A673 (cell line): ENCODE results near the gene DYRK3. TPM values are rescaled to one million over a fixed set of nuclear protein-coding genes. Genes with fewer than 3 reads are reported as not detected.

Experiments used
- BruUV-seq: library from RNA; stranded (reverse); fragments of 400-500 nt; replicated peaks from 2 replicates; lab custom pipeline; 2021; lab: Mats Ljungman, UMichigan
- CTCF ChIA-PET: fragments of 300-600 bp; sonication (Branson Sonifier 250); formaldehyde crosslinking; loops from one replicate; lab custom pipeline; 2022; ENCODE audit warnings: antibody characterized with exemption; lab: Charles Lee
- POLR2A ChIA-PET: fragments of 300-600 bp; sonication (Branson Sonifier 250); formaldehyde crosslinking; loops from one replicate; lab custom pipeline; 2022; ENCODE audit warnings: antibody characterized with exemption; ENCODE audit not compliant: low non-redundant PET; lab: Charles Lee
- DNase-seq: peaks from one replicate; pipeline ENCODE4 v3.0.0-alpha.2; 2015; ENCODE audit warnings: low spot score
- H3K27ac ChIP-seq: fragments of 200-600 bp; sonication (generic); 2 replicates; pipeline ENCODE4 v1.5.1; 2016; ENCODE audit warnings: mixed run types, low read depth, mild to moderate bottlenecking, mixed read lengths, antibody characterized with exemption, low read length; ENCODE audit not compliant: poor library complexity, severe bottlenecking
- H3K27me3 ChIP-seq: fragments of 200-600 bp; sonication (generic); replicated peaks from 2 replicates; pipeline ENCODE4 v1.6.1; 2017; ENCODE audit warnings: mixed run types, low read depth, mild to moderate bottlenecking, mixed read lengths, antibody characterized with exemption, low read length; ENCODE audit not compliant: insufficient read depth, poor library complexity
- H3K36me3 ChIP-seq: fragments of 200-600 bp; sonication (generic); 2 replicates; pipeline ENCODE4 v1.6.1; 2016; ENCODE audit warnings: mixed run types, mild to moderate bottlenecking, mixed read lengths, antibody characterized with exemption, low read length; ENCODE audit not compliant: insufficient read depth, poor library complexity, severe bottlenecking
- H3K4me1 ChIP-seq: fragments of 200-600 bp; sonication (generic); 2 replicates; pipeline ENCODE4 v1.6.1; 2017; ENCODE audit warnings: mixed run types, mild to moderate bottlenecking, mixed read lengths, antibody characterized with exemption, low read length; ENCODE audit not compliant: insufficient read depth, poor library complexity, severe bottlenecking
- H3K4me3 ChIP-seq: fragments of 200-600 bp; sonication (generic); 2 replicates; pipeline ENCODE4 v1.5.1; 2016; ENCODE audit warnings: low read depth, mixed run types, mild to moderate bottlenecking, mixed read lengths, low read length; ENCODE audit not compliant: poor library complexity, severe bottlenecking
- H3K9me3 ChIP-seq: fragments of 200-600 bp; sonication (generic); 2 replicates; pipeline ENCODE4 v1.6.1; 2016; ENCODE audit warnings: mixed run types, low read depth, mild to moderate bottlenecking, mixed read lengths, antibody characterized with exemption, low read length; ENCODE audit not compliant: poor library complexity, severe bottlenecking
- CTCF ChIP-seq: fragments of 300-800, 200-600 bp; sonication (generic); conservative IDR thresholded peaks from 2 replicates; pipeline ENCODE4 v1.5.1; 2017; ENCODE audit warnings: low read depth, mild to moderate bottlenecking, antibody characterized with exemption, low read length, moderate library complexity, mixed read lengths
- EZH2 ChIP-seq: fragments of 200-600 bp; sonication (generic); IDR thresholded peaks from 2 replicates; pipeline ENCODE4 v1.6.1; 2017; ENCODE audit warnings: borderline replicate concordance, low read depth, mild to moderate bottlenecking, mixed read lengths, antibody characterized with exemption, low read length; ENCODE audit not compliant: poor library complexity, severe bottlenecking
- intact Hi-C: fragments of 100-400 bp; cut with micrococcal nuclease; formaldehyde crosslinking; loops from one replicate; pipeline ENCODE4 v1.10.0; 2022; ENCODE audit not compliant: unreplicated experiment
- total RNA-seq: library from RNA; stranded (reverse); gene quantifications from 2 replicates; pipeline ENCODE4 v1.2.3, GENCODE V29; 2021

DYRK3 gene
- total RNA-seq, 1 experiment from 2014 or later = 24.0 TPM

DNA sequence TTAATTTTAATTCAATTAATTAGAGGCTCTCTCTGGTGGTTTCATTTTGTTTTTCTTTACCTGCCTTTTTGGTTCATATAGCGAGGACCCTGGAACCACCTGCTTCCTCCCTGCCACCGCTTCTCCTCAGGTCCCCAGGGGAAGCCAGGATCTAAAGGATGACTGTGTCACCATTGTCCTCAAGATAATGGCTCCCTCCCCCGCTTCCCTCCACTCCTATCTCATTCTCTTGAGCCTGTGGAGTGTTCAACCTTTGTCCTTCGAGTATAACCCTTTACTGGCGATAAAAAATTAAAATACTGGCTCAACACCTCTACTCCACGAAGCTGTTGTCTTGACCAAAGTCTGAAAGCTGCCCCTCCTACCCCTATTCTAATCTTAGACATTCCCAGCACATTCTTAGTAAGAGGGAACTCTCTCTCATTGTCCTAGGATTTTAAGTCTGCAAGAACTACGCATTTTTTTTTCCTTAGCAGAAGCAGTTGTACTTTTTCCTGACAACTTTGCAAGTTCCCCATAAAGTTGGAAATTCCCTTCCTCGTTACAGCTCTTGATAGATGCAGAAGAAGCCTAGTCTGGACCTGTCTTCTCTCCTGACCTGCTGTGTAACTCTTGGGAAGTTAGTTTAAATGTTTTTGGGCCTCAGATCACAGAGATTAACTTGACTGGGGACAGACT lies 36.8 kb downstream of the DYRK3 start:
- intact Hi-C loops = no loop called here
- no peak for DNase-seq
- Histone ChIP-seq H3K27me3 (no peaks in the 10 kb centered on the region), H3K27ac (no peak overlapping the region), H3K4me3 (no peak overlapping the region), H3K36me3 (no peaks in the 10 kb centered on the region), H3K4me1 (no peaks in the 10 kb centered on the region), H3K9me3 (no peaks in the 10 kb centered on the region)
- TF ChIP-seq EZH2 = no peak
- TF ChIP-seq CTCF = no peak
- ChIA-PET POLR2A (no interaction called here), CTCF (no interaction called here)
- BruUV-seq = no TSS peak

GRCh38 chr1:206672844-206673758 lies 37.8 kb downstream of the DYRK3 start:
- CTCF ChIA-PET = no interaction called here
- POLR2A ChIA-PET = no interaction called here

GRCh38 chr1:206674236-206674635 lies 38.9 kb downstream of the DYRK3 start:
- Histone ChIP-seq H3K9me3 (no peaks in the 10 kb centered on the region), H3K4me3 (no peak overlapping the region), H3K27me3 (no peaks in the 10 kb centered on the region), H3K4me1 (no peaks in the 10 kb centered on the region), H3K27ac (no peak overlapping the region), H3K36me3 (no peaks in the 10 kb centered on the region)
- TF ChIP-seq EZH2 (no peak), CTCF (no peak)
- no peak for DNase-seq
- intact Hi-C loops = no loop called here
- BruUV-seq = no TSS peak
- ChIA-PET CTCF (no interaction called here), POLR2A (no interaction called here)

More at GRCh38 chr1:206672844-206673758, 37.8 kb downstream of the DYRK3 start:
- Histone ChIP-seq H3K27me3 (no peaks in the 10 kb centered on the region), H3K27ac (no peak overlapping the region), H3K4me1 (no peaks in the 10 kb centered on the region), H3K9me3 (no peaks in the 10 kb centered on the region), H3K36me3 (no peaks in the 10 kb centered on the region), H3K4me3 (no peak overlapping the region)
- TF ChIP-seq CTCF = no peak
- TF ChIP-seq EZH2 = no peak
- DNase-seq = no peak
- no TSS peak for BruUV-seq
- intact Hi-C loops = no loop called here
